Measurements from ENCODE around the gene FOXP2. TPM values are rescaled to one million over a fixed set of nuclear protein-coding genes. Genes with fewer than 3 reads are reported as not detected.
A peak's percentile ranks its signal among the peaks of the same experiment; 100 is the strongest.

Gene FOXP2
- total and polyA plus RNA-seq, 10 of the 15 experiments (the other 5 are each of a cell fraction or from before 2014, with no cell fraction given) = 0.99 to 2.5 (median 1.8) TPM

GRCh38 chr7:114432703-114433102 lies 18.1 kb downstream of the FOXP2 start:
- POLR2A ChIA-PET = no interaction called here
- CTCF ChIA-PET = interaction anchor here (1.1 kb wide), 1 partner anchor 228 kb away, joined by 3 read pairs; no protein-coding TSS in a partner anchor
- FAIRE-seq (no peak), DNase-seq (ENCODE audit: low read depth, low spot score) (no peak), ATAC-seq (peak; percentile 80)
- Histone ChIP-seq H3K9me3 (replicated peaks; ENCODE audit: control insufficient read depth, insufficient read depth, low read length) (no peaks in the 10 kb centered on the region), H2AFZ (ENCODE audit: control insufficient read depth, low read depth, low read length) (no peak overlapping the region), H3K27ac (ENCODE audit: control insufficient read depth, insufficient read depth) (no peak overlapping the region), H3K27me3 (replicated peaks in 1 of 2; ENCODE audit: control insufficient read depth in 2 of 2, insufficient read depth in 2 of 2, low read length in 1 of 2) (no peaks in the 10 kb centered on the region), H3K79me2 (ENCODE audit: control insufficient read depth, insufficient read depth, low read length) (no peaks in the 10 kb centered on the region), H3K9ac (ENCODE audit: control insufficient read depth, insufficient read depth, low read length) (no peak overlapping the region), H3K4me1 (ENCODE audit: control insufficient read depth, insufficient read depth, low read length) (no peaks in the 10 kb centered on the region), H3K4me3 (no peak overlapping the region), H3K4me2 (ENCODE audit: control insufficient read depth, insufficient read depth) (no peak overlapping the region), H3K36me3 (ENCODE audit: control insufficient read depth in 2 of 2, insufficient read depth in 2 of 2, low read length in 1 of 2) (no peaks in the 10 kb centered on the region), H4K20me1 (ENCODE audit: control insufficient read depth, insufficient read depth) (no peaks in the 10 kb centered on the region)
- 15% methylated on average over 3 of the region's 3 CpGs for WGBS (ENCODE audit: insufficient coverage, insufficient replicate concordance, low lambda C conversion rate, missing lambda C conversion rate)
- RAD21 ChIA-PET (ENCODE audit: unreplicated experiment) = no interaction called here
- TF ChIP-seq ZNF622 (IDR thresholded peaks at IDR 0.05) (no peak), ZZZ3 (IDR thresholded peaks at IDR 0.05; ENCODE audit: control insufficient read depth, insufficient read length, low read depth) (no peak), EGR1 (IDR thresholded peaks at IDR 0.05; ENCODE audit: borderline replicate concordance in 1 of 2, low read depth in 2 of 2, low read length in 2 of 2) (no peak), NFXL1 (IDR thresholded peaks at IDR 0.05; ENCODE audit: borderline replicate concordance) (no peak), CTCF (IDR thresholded peaks at IDR 0.05 in 2 of 3, conservative IDR thresholded peaks at IDR 0.05 in 1 of 3; ENCODE audit: control insufficient read depth in 2 of 3, extremely low read depth in 1 of 3, insufficient read depth in 1 of 3, low read depth in 3 of 3, low read length in 3 of 3) (no peak), MAX (IDR thresholded peaks at IDR 0.05; ENCODE audit: low read depth, low read length) (no peak), NFYB (IDR thresholded peaks at IDR 0.05; ENCODE audit: insufficient read depth, low read depth, low read length) (no peak), NRF1 (conservative IDR thresholded peaks at IDR 0.05; ENCODE audit: low read depth, low read length) (no peak), TCF12 (IDR thresholded peaks at IDR 0.05; ENCODE audit: low read depth, low read length) (no peak), ZBTB33 (IDR thresholded peaks at IDR 0.05) (no peak), MLLT1 (IDR thresholded peaks at IDR 0.05) (no peak), FOXM1 (IDR thresholded peaks at IDR 0.05; ENCODE audit: low read depth, low read length) (no peak), WRNIP1 (IDR thresholded peaks at IDR 0.05; ENCODE audit: borderline replicate concordance, low read depth, low read length) (no peak), RELA (IDR thresholded peaks at IDR 0.05; ENCODE audit: borderline replicate concordance, partially characterized antibody) (no peak), CHD4 (IDR thresholded peaks at IDR 0.05) (no peak), EED (IDR thresholded peaks at IDR 0.05; ENCODE audit: low read depth) (no peak), HDAC6 (IDR thresholded peaks at IDR 0.05; ENCODE audit: unreplicated experiment) (no peak)
- BruUV-seq (replicated peaks) = no TSS peak
- SMC1A ChIA-PET (ENCODE audit: uncharacterized antibody, unreplicated experiment) = no interaction called here
- intact Hi-C loops (cut with micrococcal nuclease; ENCODE audit: unreplicated experiment) (loop anchor here (5.0 to 10.0 kb wide), 2 partner anchors 100 to 402 kb away; no protein-coding TSS in a partner anchor), in situ Hi-C loops (cut with MboI) (no loop called here)

Measured in GM12878 (cell line).